Cardiac atrium fibroblast (primary cell): ENCODE measurements around the gene PREX1. TPM values are rescaled to one million over a fixed set of nuclear protein-coding genes. Genes with fewer than 3 reads are reported as not detected.

Experiments used
- total RNA-seq: library from RNA; depleted of rRNA; stranded (reverse); fragments of >200 nt; gene quantifications from 2 replicates; pipeline ENCODE4 v1.2.3, GENCODE V29; 2015

The PREX1 gene, protein sequence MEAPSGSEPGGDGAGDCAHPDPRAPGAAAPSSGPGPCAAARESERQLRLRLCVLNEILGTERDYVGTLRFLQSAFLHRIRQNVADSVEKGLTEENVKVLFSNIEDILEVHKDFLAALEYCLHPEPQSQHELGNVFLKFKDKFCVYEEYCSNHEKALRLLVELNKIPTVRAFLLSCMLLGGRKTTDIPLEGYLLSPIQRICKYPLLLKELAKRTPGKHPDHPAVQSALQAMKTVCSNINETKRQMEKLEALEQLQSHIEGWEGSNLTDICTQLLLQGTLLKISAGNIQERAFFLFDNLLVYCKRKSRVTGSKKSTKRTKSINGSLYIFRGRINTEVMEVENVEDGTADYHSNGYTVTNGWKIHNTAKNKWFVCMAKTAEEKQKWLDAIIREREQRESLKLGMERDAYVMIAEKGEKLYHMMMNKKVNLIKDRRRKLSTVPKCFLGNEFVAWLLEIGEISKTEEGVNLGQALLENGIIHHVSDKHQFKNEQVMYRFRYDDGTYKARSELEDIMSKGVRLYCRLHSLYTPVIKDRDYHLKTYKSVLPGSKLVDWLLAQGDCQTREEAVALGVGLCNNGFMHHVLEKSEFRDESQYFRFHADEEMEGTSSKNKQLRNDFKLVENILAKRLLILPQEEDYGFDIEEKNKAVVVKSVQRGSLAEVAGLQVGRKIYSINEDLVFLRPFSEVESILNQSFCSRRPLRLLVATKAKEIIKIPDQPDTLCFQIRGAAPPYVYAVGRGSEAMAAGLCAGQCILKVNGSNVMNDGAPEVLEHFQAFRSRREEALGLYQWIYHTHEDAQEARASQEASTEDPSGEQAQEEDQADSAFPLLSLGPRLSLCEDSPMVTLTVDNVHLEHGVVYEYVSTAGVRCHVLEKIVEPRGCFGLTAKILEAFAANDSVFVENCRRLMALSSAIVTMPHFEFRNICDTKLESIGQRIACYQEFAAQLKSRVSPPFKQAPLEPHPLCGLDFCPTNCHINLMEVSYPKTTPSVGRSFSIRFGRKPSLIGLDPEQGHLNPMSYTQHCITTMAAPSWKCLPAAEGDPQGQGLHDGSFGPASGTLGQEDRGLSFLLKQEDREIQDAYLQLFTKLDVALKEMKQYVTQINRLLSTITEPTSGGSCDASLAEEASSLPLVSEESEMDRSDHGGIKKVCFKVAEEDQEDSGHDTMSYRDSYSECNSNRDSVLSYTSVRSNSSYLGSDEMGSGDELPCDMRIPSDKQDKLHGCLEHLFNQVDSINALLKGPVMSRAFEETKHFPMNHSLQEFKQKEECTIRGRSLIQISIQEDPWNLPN (N-terminal part only)
- 6.9 and 9.9 TPM in 2 replicates for total RNA-seq

GRCh38 chr20:48827855-48828733 is at the start of gene PREX1:
Gene PREX1 (minus strand): TSS chr20:48827999. CDS start chr20:48827860, 139 bp downstream.

Other genes starting within 250 kb of the PREX1 start
- 19.9 and 27.2 TPM in 2 replicates for gene ARFGEF2, start 93.7 kb upstream of the PREX1 start, total RNA-seq
- gene CSE1L, start 218.3 kb upstream of the PREX1 start, total RNA-seq: 47.7 and 62.5 TPM in 2 replicates